RCC 7860 (cell line): ENCODE measurements around the gene GMPS.
A peak's percentile ranks its signal among the peaks of the same experiment; 100 is the strongest.
"Not testable (repeated sequence)": the region's sequence is repeated elsewhere in the genome, so short reads cannot be mapped to it uniquely, and the experiment has no call there.

Experiments
- DNase-seq: peaks from one replicate; pipeline ENCODE4 v3.0.0-alpha.2; 2015; ENCODE audit warnings: low spot score
- FAIRE-seq: peaks from 2 replicates; lab custom pipeline; 2012; peaks lifted over from hg19 to GRCh38; lab: Jason Lieb, UNC

The GMPS gene

GRCh38 chr3:155934230-155934629 is 63.8 kb downstream of the GMPS start:
- DNase-seq = no peak
- FAIRE-seq = no peak

- FAIRE-seq (no peak), DNase-seq (no peak)
These were observed 68.0 kb downstream of the GMPS start for GRCh38 chr3:155938409-155938808.

- FAIRE-seq (no peak), DNase-seq (no peak)
These were observed 70.9 kb downstream of the GMPS start for GRCh38 chr3:155941354-155941753.

GRCh38 chr3:155944081-155944480 is 73.6 kb downstream of the GMPS start:
- FAIRE-seq (peak; percentile 14), DNase-seq (no peak)

- peak; percentile 38 for DNase-seq
- FAIRE-seq = peak; percentile 32
These were observed 75.7 kb downstream of the GMPS start for GRCh38 chr3:155946178-155946577.

- no peak for FAIRE-seq
These were observed 78.0 kb downstream of the GMPS start for GRCh38 chr3:155948476-155948875.

GRCh38 chr3:155949453-155950217 is 79.2 kb downstream of the GMPS start:
- FAIRE-seq (no peak), DNase-seq (no peak)

More at GRCh38 chr3:155948476-155948875, 78.0 kb downstream of the GMPS start:
- no peak for DNase-seq

GRCh38 chr3:155956508-155957411 is 86.3 kb downstream of the GMPS start:
- FAIRE-seq = no peak

GRCh38 chr3:155957412-155957880 is 87.0 kb downstream of the GMPS start:
- FAIRE-seq (no peak), DNase-seq (no peak)

More at GRCh38 chr3:155956508-155957411, 86.3 kb downstream of the GMPS start:
- DNase-seq = no peak

GRCh38 chr3:155958676-155959075 is 88.2 kb downstream of the GMPS start:
- FAIRE-seq (no peak), DNase-seq (no peak)

- FAIRE-seq (no peak), DNase-seq (no peak)
These were observed 89.6 kb downstream of the GMPS start for GRCh38 chr3:155960060-155960459.

- FAIRE-seq, DNase-seq: not testable (repeated sequence)
These were observed 90.6 kb downstream of the GMPS start for GRCh38 chr3:155961044-155961443.

GRCh38 chr3:155963570-155963969 is 93.1 kb downstream of the GMPS start:
- DNase-seq = no peak

GRCh38 chr3:155970398-155970797 is 99.9 kb downstream of the GMPS start:
- DNase-seq (no peak), FAIRE-seq (no peak)

More at GRCh38 chr3:155963570-155963969, 93.1 kb downstream of the GMPS start:
- FAIRE-seq = no peak

- DNase-seq = no peak
- FAIRE-seq = no peak
These were observed 102.6 kb downstream of the GMPS start for GRCh38 chr3:155972885-155973584.

GRCh38 chr3:155978324-155978723 is 107.9 kb downstream of the GMPS start:
- FAIRE-seq (no peak), DNase-seq (no peak)

GRCh38 chr3:155979746-155980145 is 109.3 kb downstream of the GMPS start:
- DNase-seq = no peak
- no peak for FAIRE-seq

- DNase-seq (no peak), FAIRE-seq (no peak)
These were observed 111.2 kb downstream of the GMPS start for GRCh38 chr3:155981669-155982068.

- no peak for DNase-seq
- no peak for FAIRE-seq
These were observed 113.5 kb downstream of the GMPS start for GRCh38 chr3:155983834-155984474.

GRCh38 chr3:155984791-155985417 is 114.5 kb downstream of the GMPS start:
- FAIRE-seq = no peak

More at GRCh38 chr3:155984791-155985417, 114.5 kb downstream of the GMPS start:
- DNase-seq = no peak
